MCF 10A (cell line): ENCODE data around the gene P2RX7. TPM values are rescaled to one million over a fixed set of nuclear protein-coding genes. Genes with fewer than 3 reads are reported as not detected.

Experiments
- BruUV-seq: library from RNA; stranded (reverse); fragments of 400-500 nt; replicated peaks from 2 replicates; lab custom pipeline; 2021; lab: Mats Ljungman, UMichigan
- CTCF ChIA-PET: fragments of 300-600 bp; sonication (Branson Sonifier 250); formaldehyde crosslinking; extraction: SDS; loops from one replicate; lab custom pipeline; 2021; ENCODE audit warnings: antibody characterized with exemption, inconsistent platforms; lab: Yijun Ruan, JAX
- POLR2A ChIA-PET: fragments of 300-600, 350-650 bp; sonication (Branson Sonifier 250); formaldehyde crosslinking; extraction: SDS; loops from one replicate; lab custom pipeline; 2020; ENCODE audit warnings: antibody characterized with exemption, inconsistent platforms; lab: Yijun Ruan, JAX
- DNase-seq: peaks from one replicate; pipeline ENCODE4 v3.0.0-alpha.2; 2018; ENCODE audit not compliant: unreplicated experiment
- H3K27ac Mint-ChIP-seq: one replicate; pipeline ENCODE4 v1.8.0; 2022; ENCODE audit warnings: mild to moderate bottlenecking, low read depth, mixed read lengths; ENCODE audit not compliant: unreplicated experiment
- H3K27me3 Mint-ChIP-seq: one replicate; pipeline ENCODE4 v1.8.0; 2022; ENCODE audit warnings: mixed read lengths; ENCODE audit not compliant: insufficient read depth, unreplicated experiment
- H3K36me3 Mint-ChIP-seq: one replicate; pipeline ENCODE4 v1.8.0; 2022; ENCODE audit warnings: mild to moderate bottlenecking, moderate library complexity, mixed read lengths; ENCODE audit not compliant: insufficient read depth, unreplicated experiment
- H3K4me1 Mint-ChIP-seq: one replicate; pipeline ENCODE4 v1.8.0; 2022; ENCODE audit warnings: mixed read lengths; ENCODE audit not compliant: insufficient read depth, unreplicated experiment
- H3K4me3 Mint-ChIP-seq: one replicate; pipeline ENCODE4 v1.8.0; 2022; ENCODE audit warnings: mild to moderate bottlenecking, moderate library complexity, mixed read lengths; ENCODE audit not compliant: unreplicated experiment
- H3K9me3 Mint-ChIP-seq: one replicate; pipeline ENCODE4 v1.8.0; 2022; ENCODE audit warnings: mixed read lengths; ENCODE audit not compliant: unreplicated experiment
- intact Hi-C: fragments of 100-400 bp; cut with micrococcal nuclease; formaldehyde crosslinking; loops from 2 replicates; pipeline ENCODE4 v1.14.1; 2022
- total RNA-seq: library from RNA; stranded (reverse); gene quantifications from 2 replicates; pipeline ENCODE4 v1.2.3, GENCODE V29; 2022
- TF ChIP-seq, protein P1 (sequence below): fragments of 200-600 bp; IDR thresholded peaks from one replicate; pipeline ENCODE4 v1.8.0; 2022; ENCODE audit warnings: antibody characterized with exemption, mild to moderate bottlenecking; ENCODE audit not compliant: unreplicated experiment

P2RX7 gene
- total RNA-seq, 1 experiment from 2014 or later = 0.68 TPM

GRCh38 chr12:121189131-121189530, 56.5 kb downstream of the P2RX7 start:
- peaks cover 21% of the 10 kb centered on the region for H3K4me1 Mint-ChIP-seq
- no peaks in the 10 kb centered on the region for H3K27me3 Mint-ChIP-seq
- TF ChIP-seq, protein P1, sequence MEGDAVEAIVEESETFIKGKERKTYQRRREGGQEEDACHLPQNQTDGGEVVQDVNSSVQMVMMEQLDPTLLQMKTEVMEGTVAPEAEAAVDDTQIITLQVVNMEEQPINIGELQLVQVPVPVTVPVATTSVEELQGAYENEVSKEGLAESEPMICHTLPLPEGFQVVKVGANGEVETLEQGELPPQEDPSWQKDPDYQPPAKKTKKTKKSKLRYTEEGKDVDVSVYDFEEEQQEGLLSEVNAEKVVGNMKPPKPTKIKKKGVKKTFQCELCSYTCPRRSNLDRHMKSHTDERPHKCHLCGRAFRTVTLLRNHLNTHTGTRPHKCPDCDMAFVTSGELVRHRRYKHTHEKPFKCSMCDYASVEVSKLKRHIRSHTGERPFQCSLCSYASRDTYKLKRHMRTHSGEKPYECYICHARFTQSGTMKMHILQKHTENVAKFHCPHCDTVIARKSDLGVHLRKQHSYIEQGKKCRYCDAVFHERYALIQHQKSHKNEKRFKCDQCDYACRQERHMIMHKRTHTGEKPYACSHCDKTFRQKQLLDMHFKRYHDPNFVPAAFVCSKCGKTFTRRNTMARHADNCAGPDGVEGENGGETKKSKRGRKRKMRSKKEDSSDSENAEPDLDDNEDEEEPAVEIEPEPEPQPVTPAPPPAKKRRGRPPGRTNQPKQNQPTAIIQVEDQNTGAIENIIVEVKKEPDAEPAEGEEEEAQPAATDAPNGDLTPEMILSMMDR = no peak
- POLR2A ChIA-PET = interaction anchor here (0.6 kb wide), 1 partner anchor 26 kb away, joined by 4 read pairs; no protein-coding TSS in a partner anchor
- peaks cover 5% of the 10 kb centered on the region for H3K36me3 Mint-ChIP-seq
- BruUV-seq = no TSS peak
- no peak for DNase-seq
- no peak overlapping the region for H3K4me3 Mint-ChIP-seq
- intact Hi-C loops = no loop called here
- no peak overlapping the region for H3K27ac Mint-ChIP-seq
- H3K9me3 Mint-ChIP-seq = no peaks in the 10 kb centered on the region
- CTCF ChIA-PET = interaction anchor here (0.6 to 1.7 kb wide), 7 partner anchors 9 to 1800 kb away, joined by 3 to 6 read pairs (median 3); no protein-coding TSS in a partner anchor

GRCh38 chr12:121189619-121190155, 57.0 kb downstream of the P2RX7 start:
- Mint-ChIP-seq H3K36me3 (peaks cover 5% of the 10 kb centered on the region), H3K4me3 (no peak overlapping the region), H3K9me3 (no peaks in the 10 kb centered on the region), H3K27ac (no peak overlapping the region), H3K4me1 (peaks cover 21% of the 10 kb centered on the region), H3K27me3 (no peaks in the 10 kb centered on the region)
- ChIA-PET CTCF (interaction anchor here (0.5 to 1.7 kb wide), 6 partner anchors 8 to 607 kb away, joined by 3 to 6 read pairs (median 3); no protein-coding TSS in a partner anchor), POLR2A (no interaction called here)
- TF ChIP-seq, protein P1 = no peak
- no TSS peak for BruUV-seq
- intact Hi-C loops = no loop called here
- DNase-seq = no peak

DNA sequence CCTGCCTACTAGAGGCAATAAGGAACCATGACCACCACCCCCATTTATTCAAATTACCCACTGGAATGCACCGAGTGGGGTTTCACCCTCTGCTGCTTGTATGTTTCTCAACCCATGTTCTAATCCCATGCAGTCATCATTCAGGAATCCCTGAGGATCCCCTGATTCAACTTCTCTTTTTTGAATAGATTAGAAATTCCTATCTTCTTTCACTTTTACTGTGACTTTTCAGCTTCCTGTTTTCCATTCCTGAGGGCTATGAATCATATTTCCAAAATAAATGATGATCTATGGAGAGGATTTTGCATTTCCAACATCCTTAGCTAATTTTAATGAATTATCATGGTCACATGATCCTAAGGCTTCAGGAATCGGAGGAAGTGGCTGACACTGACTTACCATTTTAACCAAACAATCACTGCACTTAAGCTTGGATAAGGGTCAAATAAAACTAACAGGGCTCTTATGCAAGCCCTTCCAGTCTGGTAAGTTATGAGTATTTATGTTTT, 57.9 kb downstream of the P2RX7 start:
- Mint-ChIP-seq H3K9me3 (no peaks in the 10 kb centered on the region), H3K4me1 (peaks cover 21% of the 10 kb centered on the region), H3K27me3 (no peaks in the 10 kb centered on the region), H3K4me3 (peak overlapping the region; percentile 34), H3K27ac (peak overlapping the region; percentile 84), H3K36me3 (peaks cover 5% of the 10 kb centered on the region)
- peak; percentile 59 for DNase-seq
- POLR2A ChIA-PET = no interaction called here
- CTCF ChIA-PET = interaction anchor here (0.6 kb wide), 1 partner anchor 865 kb away, joined by 3 read pairs; no protein-coding TSS in a partner anchor
- no TSS peak for BruUV-seq
- TF ChIP-seq, protein P1 = no peak
- intact Hi-C loops = no loop called here

GRCh38 chr12:121191151-121191550, 58.5 kb downstream of the P2RX7 start:
- TF ChIP-seq, protein P1 = no peak
- ChIA-PET CTCF (no interaction called here), POLR2A (no interaction called here)
- no peak overlapping the region for H3K4me3 Mint-ChIP-seq
- no peaks in the 10 kb centered on the region for H3K27me3 Mint-ChIP-seq
- no TSS peak for BruUV-seq
- peak overlapping the region; percentile 84 for H3K27ac Mint-ChIP-seq
- no peaks in the 10 kb centered on the region for H3K9me3 Mint-ChIP-seq
- DNase-seq = no peak
- H3K4me1 Mint-ChIP-seq = peaks cover 21% of the 10 kb centered on the region
- H3K36me3 Mint-ChIP-seq = peaks cover 5% of the 10 kb centered on the region
- intact Hi-C loops = no loop called here
